ENCODE measurements around the gene PRKD2.

Gene PRKD2

DNA sequence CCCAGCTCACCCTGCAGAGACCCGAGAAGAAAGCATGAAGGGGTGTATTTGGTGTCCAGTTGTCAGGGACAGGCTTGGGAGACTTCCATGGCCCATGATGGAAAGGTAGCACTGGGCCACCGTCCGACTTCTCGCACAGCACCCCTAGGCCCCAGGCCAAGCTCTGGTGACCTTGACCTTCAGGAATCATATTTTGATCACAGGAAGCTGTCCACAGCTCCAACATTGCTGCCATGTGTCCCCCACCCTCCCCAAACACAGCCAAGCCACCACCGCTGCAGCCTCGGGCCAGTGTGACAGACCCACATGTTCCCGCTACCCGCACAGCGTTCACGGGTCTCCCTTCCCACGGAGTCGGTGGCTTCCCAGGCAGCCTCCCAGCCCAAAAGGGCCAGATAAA, 91.2 kb downstream of the PRKD2 start:
- TF ChIP-seq FOXP2 (optimal IDR thresholded peaks at IDR 0.05; ENCODE audit: borderline replicate concordance, extremely low read depth, extremely low read length, insufficient read depth) (no peak), POLR2AphosphoS5 (IDR thresholded peaks at IDR 0.05; ENCODE audit: low read depth, low read length) (no peak), TAF1 (IDR thresholded peaks at IDR 0.05; ENCODE audit: borderline replicate concordance, insufficient read depth, low read length) (no peak), SIN3A (IDR thresholded peaks at IDR 0.05; ENCODE audit: borderline replicate concordance, insufficient read depth, low read length) (no peak)

DNA sequence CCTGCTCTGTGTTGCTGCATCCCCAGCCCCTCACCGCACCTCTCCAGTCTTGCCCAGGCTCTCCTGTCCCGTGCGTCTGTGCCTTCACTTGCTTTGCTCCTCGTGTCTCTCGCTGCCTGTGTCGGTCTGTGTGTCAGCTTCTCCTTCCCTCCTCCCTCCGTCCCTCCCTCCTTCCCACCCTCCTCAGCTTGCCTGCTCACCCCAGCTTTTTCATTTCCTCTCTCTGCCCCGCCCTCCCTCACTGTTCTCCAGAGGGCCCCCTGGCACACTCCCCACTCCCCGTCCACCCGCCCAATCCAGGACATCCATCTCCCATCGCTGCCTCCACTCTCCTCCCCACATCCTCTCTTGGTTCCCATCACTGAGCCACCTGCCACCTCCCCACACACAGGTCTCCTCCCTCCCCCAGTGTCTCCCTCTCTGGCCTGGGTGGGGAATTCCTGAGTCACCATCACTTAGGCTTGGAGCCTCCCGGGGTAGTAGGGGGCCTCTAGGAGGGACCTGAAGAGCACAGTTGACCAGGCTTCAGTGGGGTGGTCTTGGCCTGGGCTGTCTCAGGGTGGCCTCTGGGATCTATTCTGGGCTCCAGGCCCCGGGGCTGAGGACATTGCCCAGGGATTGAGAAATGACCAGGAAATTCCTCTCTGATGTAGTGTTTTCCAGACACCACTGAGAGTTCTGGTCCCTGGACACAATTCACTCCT, 91.8 kb downstream of the PRKD2 start, which contains the start of gene PTGIR:
TSS of gene PTGIR (minus strand) at position 132 of the 704 bp plus-strand sequence. CDS start 864 bp downstream, outside the sequence.
- TF ChIP-seq SIN3A (IDR thresholded peaks at IDR 0.05; ENCODE audit: borderline replicate concordance, insufficient read depth, low read length) (no peak), POLR2AphosphoS5 (IDR thresholded peaks at IDR 0.05; ENCODE audit: low read depth, low read length) (no peak), FOXP2 (optimal IDR thresholded peaks at IDR 0.05; ENCODE audit: borderline replicate concordance, extremely low read depth, extremely low read length, insufficient read depth) (no peak), TAF1 (IDR thresholded peaks at IDR 0.05; ENCODE audit: borderline replicate concordance, insufficient read depth, low read length) (no peak)
- TF ChIP-seq, protein P1, sequence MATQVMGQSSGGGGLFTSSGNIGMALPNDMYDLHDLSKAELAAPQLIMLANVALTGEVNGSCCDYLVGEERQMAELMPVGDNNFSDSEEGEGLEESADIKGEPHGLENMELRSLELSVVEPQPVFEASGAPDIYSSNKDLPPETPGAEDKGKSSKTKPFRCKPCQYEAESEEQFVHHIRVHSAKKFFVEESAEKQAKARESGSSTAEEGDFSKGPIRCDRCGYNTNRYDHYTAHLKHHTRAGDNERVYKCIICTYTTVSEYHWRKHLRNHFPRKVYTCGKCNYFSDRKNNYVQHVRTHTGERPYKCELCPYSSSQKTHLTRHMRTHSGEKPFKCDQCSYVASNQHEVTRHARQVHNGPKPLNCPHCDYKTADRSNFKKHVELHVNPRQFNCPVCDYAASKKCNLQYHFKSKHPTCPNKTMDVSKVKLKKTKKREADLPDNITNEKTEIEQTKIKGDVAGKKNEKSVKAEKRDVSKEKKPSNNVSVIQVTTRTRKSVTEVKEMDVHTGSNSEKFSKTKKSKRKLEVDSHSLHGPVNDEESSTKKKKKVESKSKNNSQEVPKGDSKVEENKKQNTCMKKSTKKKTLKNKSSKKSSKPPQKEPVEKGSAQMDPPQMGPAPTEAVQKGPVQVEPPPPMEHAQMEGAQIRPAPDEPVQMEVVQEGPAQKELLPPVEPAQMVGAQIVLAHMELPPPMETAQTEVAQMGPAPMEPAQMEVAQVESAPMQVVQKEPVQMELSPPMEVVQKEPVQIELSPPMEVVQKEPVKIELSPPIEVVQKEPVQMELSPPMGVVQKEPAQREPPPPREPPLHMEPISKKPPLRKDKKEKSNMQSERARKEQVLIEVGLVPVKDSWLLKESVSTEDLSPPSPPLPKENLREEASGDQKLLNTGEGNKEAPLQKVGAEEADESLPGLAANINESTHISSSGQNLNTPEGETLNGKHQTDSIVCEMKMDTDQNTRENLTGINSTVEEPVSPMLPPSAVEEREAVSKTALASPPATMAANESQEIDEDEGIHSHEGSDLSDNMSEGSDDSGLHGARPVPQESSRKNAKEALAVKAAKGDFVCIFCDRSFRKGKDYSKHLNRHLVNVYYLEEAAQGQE (IDR thresholded peaks at IDR 0.05; ENCODE audit: insufficient read depth in 1 of 2, low read depth in 2 of 2, low read length in 2 of 2), result no peak

All from PFSK-1 (cell line).